IPS DF 6.9 (cell line): ENCODE results near the gene PCDHGA12.
A peak's percentile ranks its signal among the peaks of the same experiment; 100 is the strongest.

Source experiments
- DNase-seq: peaks from one replicate; pipeline ENCODE4 v3.0.0-alpha.2; 2013; ENCODE audit warnings: low read depth, low spot score
- H3K27ac ChIP-seq: one replicate; pipeline ENCODE4 v1.5.1; 2013; ENCODE audit warnings: low read length, control low read depth
- H3K27me3 ChIP-seq: 2 replicates; pipeline ENCODE4 v1.6.1; 2013; ENCODE audit warnings: mild to moderate bottlenecking, low read length; ENCODE audit not compliant: control insufficient read depth, insufficient read depth
- H3K36me3 ChIP-seq: 2 replicates; pipeline ENCODE4 v1.6.1; 2013; ENCODE audit warnings: low read length; ENCODE audit not compliant: control insufficient read depth, insufficient read depth
- H3K4me1 ChIP-seq: 2 replicates; pipeline ENCODE4 v1.6.1; 2013; ENCODE audit warnings: low read length; ENCODE audit not compliant: control insufficient read depth, insufficient read depth
- H3K4me3 ChIP-seq: 2 replicates; pipeline ENCODE4 v1.5.1; 2013; ENCODE audit warnings: mild to moderate bottlenecking, low read length
- H3K9me3 ChIP-seq: 2 replicates; pipeline ENCODE4 v1.6.1; 2013; ENCODE audit warnings: low read length, inconsistent platforms; ENCODE audit not compliant: control insufficient read depth, insufficient read depth
- WGBS: extraction: QIAGEN DNeasy Blood & Tissue Kit; methylation state at CpG from one replicate; pipeline ENCODE4 v1.1.7; 2013; ENCODE audit warnings: mixed read lengths, missing lambda C conversion rate; ENCODE audit not compliant: insufficient read length, insufficient coverage; 5-methylcytosine and 5-hydroxymethylcytosine counted together

PCDHGA12 gene

DNA sequence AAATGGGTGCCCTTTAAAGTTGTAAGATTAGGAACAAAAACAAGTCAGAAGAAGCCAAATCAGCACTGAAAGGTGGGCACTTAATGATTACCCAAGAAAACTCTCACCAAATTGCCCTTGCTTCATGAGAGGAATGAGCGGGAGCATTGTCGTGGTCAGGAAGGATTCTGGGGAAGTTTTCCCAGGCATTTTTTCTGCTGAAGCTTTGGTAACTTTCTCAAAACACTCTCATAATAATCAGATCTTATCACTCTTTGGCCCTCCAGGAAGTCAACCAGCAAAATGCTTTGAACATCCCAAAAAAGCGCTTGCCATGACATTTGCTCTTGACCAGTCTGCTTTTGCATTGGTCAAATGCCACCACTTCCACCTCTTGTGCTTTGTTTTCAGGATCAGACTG is 35.0 kb downstream of the PCDHGA12 start:
- WGBS = no CpG with 5 or more reads among the region's 3 CpGs
- Histone ChIP-seq H3K4me3 (no peak overlapping the region), H3K36me3 (no peaks in the 10 kb centered on the region), H3K9me3 (no peaks in the 10 kb centered on the region), H3K27me3 (no peaks in the 10 kb centered on the region), H3K27ac (no peak overlapping the region), H3K4me1 (no peaks in the 10 kb centered on the region)
- DNase-seq = no peak

DNA sequence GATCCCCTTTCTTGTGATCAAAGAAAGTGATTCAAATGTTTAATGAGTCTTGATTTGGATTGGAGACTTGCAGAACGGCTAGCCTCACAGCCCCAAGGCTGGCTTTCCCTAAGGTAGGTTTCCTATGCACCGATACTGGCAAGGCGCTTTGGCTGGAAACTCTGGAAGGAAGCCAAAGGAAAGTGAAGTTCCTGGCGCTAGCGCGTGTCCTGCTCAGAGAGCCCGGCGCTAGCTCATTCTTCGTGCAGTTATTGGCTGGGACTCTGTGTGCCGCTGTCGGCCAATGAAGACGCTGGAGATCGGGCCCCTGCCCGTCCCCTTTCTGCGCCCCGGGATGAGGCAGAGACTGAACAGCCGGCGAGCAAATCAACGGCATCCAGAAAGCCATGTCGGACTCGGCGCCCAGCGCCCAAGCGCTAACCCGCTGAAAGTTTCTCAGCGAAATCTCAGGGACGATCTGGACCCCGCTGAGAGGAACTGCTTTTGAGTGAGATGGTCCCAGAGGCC is 45.4 kb downstream of the PCDHGA12 start, which contains the start of gene PCDHGC3:
TSS of gene PCDHGC3 (plus strand) at position 342 of the 507 bp plus-strand sequence. CDS start at position 493, 151 bp downstream.
- Histone ChIP-seq H3K27ac (no peak within 1 kb of the TSS), H3K27me3 (peaks cover 13% of the 10 kb centered on the region; the same call in 1 of the 2 replicates)
- no peak for DNase-seq

DNA sequence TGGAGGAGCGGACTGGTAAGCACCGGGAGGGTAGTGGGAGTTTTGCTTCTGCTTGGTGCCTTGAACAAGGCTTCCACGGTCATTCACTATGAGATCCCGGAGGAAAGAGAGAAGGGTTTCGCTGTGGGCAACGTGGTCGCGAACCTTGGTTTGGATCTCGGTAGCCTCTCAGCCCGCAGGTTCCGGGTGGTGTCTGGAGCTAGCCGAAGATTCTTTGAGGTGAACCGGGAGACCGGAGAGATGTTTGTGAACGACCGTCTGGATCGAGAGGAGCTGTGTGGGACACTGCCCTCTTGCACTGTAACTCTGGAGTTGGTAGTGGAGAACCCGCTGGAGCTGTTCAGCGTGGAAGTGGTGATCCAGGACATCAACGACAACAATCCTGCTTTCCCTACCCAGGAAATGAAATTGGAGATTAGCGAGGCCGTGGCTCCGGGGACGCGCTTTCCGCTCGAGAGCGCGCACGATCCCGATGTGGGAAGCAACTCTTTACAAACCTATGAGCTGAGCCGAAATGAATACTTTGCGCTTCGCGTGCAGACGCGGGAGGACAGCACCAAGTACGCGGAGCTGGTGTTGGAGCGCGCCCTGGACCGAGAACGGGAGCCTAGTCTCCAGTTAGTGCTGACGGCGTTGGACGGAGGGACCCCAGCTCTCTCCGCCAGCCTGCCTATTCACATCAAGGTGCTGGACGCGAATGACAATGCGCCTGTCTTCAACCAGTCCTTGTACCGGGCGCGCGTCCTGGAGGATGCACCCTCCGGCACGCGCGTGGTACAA is 46.0 kb downstream of the PCDHGA12 start:
- Histone ChIP-seq H3K4me3 (peak overlapping the region; percentile 49; the same call in 1 of the 2 replicates), H3K27me3 (peaks cover 13% of the 10 kb centered on the region; the same call in 1 of the 2 replicates), H3K27ac (no peak overlapping the region), H3K4me1 (no peaks in the 10 kb centered on the region), H3K36me3 (peaks cover 3% of the 10 kb centered on the region; the same call in 1 of the 2 replicates), H3K9me3 (no peaks in the 10 kb centered on the region)
- WGBS = no CpG with 5 or more reads among the region's 58 CpGs
- DNase-seq = no peak

More for the DNA sequence above, 45.4 kb downstream of the PCDHGA12 start, which contains the start of gene PCDHGC3:
- peaks cover 3% of the 10 kb centered on the region; the same call in 1 of the 2 replicates for H3K36me3 ChIP-seq
- no CpG with 5 or more reads among the region's 28 CpGs for WGBS
- no peaks in the 10 kb centered on the region for H3K9me3 ChIP-seq
- no peaks in the 10 kb centered on the region for H3K4me1 ChIP-seq
- H3K4me3 ChIP-seq = peak within 1 kb of the TSS; percentile 49; the same call in 1 of the 2 replicates

DNA sequence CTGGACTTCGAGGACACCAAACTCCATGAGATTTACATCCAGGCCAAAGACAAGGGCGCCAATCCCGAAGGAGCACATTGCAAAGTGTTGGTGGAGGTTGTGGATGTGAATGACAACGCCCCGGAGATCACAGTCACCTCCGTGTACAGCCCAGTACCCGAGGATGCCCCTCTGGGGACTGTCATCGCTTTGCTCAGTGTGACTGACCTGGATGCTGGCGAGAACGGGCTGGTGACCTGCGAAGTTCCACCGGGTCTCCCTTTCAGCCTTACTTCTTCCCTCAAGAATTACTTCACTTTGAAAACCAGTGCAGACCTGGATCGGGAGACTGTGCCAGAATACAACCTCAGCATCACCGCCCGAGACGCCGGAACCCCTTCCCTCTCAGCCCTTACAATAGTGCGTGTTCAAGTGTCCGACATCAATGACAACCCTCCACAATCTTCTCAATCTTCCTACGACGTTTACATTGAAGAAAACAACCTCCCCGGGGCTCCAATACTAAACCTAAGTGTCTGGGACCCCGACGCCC is 46.8 kb downstream of the PCDHGA12 start:
- no peak for DNase-seq
- no peaks in the 10 kb centered on the region for H3K4me1 ChIP-seq
- no peak overlapping the region for H3K27ac ChIP-seq
- H3K4me3 ChIP-seq = no peak overlapping the region
- no CpG with 5 or more reads among the region's 24 CpGs for WGBS
- peaks cover 3% of the 10 kb centered on the region; the same call in 1 of the 2 replicates for H3K36me3 ChIP-seq
- H3K27me3 ChIP-seq = peaks cover 13% of the 10 kb centered on the region; the same call in 1 of the 2 replicates
- H3K9me3 ChIP-seq = no peaks in the 10 kb centered on the region

DNA sequence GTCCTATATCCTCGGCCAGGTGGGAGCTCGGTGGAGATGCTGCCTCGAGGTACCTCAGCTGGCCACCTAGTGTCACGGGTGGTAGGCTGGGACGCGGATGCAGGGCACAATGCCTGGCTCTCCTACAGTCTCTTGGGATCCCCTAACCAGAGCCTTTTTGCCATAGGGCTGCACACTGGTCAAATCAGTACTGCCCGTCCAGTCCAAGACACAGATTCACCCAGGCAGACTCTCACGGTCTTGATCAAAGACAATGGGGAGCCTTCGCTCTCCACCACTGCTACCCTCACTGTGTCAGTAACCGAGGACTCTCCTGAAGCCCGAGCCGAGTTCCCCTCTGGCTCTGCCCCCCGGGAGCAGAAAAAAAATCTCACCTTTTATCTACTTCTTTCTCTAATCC is 47.5 kb downstream of the PCDHGA12 start:
- H3K4me3 ChIP-seq = no peak overlapping the region
- no CpG with 5 or more reads among the region's 13 CpGs for WGBS
- no peak overlapping the region for H3K27ac ChIP-seq
- peaks cover 3% of the 10 kb centered on the region; the same call in 1 of the 2 replicates for H3K36me3 ChIP-seq
- no peak for DNase-seq
- no peaks in the 10 kb centered on the region for H3K9me3 ChIP-seq
- no peaks in the 10 kb centered on the region for H3K4me1 ChIP-seq
- H3K27me3 ChIP-seq = peaks cover 13% of the 10 kb centered on the region; the same call in 1 of the 2 replicates

DNA sequence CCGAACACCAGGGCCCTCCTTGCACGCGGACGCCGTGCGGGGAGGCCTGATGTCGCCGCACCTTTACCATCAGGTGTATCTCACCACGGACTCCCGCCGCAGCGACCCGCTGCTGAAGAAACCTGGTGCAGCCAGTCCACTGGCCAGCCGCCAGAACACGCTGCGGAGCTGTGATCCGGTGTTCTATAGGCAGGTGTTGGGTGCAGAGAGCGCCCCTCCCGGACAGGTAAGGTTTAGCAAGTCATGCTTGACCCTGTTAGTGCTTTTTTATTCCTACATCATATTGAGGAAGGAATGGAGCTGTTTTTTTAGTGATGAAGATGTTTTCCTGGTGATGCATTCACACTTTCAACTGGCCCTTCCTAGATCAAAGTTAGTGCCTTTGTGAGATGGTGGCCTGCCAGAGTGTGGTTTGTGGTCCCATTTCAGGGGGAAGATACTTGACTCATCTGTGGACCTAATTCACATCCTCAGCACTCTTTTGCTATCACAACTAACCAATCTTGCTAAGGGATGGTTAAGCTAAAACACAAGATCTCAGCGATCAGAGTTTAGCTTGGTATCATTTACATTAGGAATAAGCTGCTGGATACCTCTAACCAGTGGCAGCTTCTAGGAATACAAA is 48.1 kb downstream of the PCDHGA12 start:
- no peak for DNase-seq
- H3K27me3 ChIP-seq = peaks cover 13% of the 10 kb centered on the region; the same call in 1 of the 2 replicates
- no peak overlapping the region for H3K4me3 ChIP-seq
- H3K36me3 ChIP-seq = peaks cover 3% of the 10 kb centered on the region; the same call in 1 of the 2 replicates
- H3K9me3 ChIP-seq = no peaks in the 10 kb centered on the region
- WGBS = no CpG with 5 or more reads among the region's 20 CpGs
- no peak overlapping the region for H3K27ac ChIP-seq
- peaks cover 1% of the 10 kb centered on the region; the same call in 1 of the 2 replicates for H3K4me1 ChIP-seq

DNA sequence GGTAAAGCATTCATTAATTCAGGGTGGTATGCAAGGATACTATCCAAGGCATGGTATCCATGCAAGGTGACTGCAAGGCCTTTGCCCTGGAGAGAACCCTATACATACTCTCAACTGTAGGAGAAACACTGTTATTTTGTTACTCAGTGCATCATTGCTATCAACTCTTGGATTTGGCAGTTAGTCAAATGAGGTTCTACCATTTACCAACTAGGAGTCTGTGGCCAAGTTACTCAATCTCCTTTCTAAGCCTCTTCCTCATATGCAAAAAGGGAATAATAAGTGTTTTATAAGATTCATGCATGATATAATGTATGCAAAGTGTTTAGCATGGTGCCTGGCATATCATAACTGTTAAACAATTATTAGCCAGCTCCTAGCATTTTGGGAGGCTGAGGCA is 49.5 kb downstream of the PCDHGA12 start:
- no peak overlapping the region for H3K27ac ChIP-seq
- no peak for DNase-seq
- peaks cover 2% of the 10 kb centered on the region; the same call in 1 of the 2 replicates for H3K4me1 ChIP-seq

More for the DNA sequence above, 49.5 kb downstream of the PCDHGA12 start:
- Histone ChIP-seq H3K36me3 (peaks cover 3% of the 10 kb centered on the region; the same call in 1 of the 2 replicates), H3K9me3 (no peaks in the 10 kb centered on the region), H3K27me3 (peaks cover 13% of the 10 kb centered on the region; the same call in 1 of the 2 replicates), H3K4me3 (no peak overlapping the region)
